WTC11 (cell line): ENCODE measurements around the gene TSEN2.

Source experiments
- ATF2 ChIP-seq: sonication (generic); formaldehyde crosslinking; IDR thresholded peaks from 2 replicates; pipeline ENCODE4 v1.8.1; 2022; ENCODE audit warnings: low read depth, missing genetic modification reagents, borderline replicate concordance
- CREB1 ChIP-seq: sonication (generic); formaldehyde crosslinking; IDR thresholded peaks from 2 replicates; pipeline ENCODE4 v1.8.0; 2023; ENCODE audit warnings: mild to moderate bottlenecking, missing genetic modification reagents
- CTCF ChIP-seq: fragments of 200-600 bp; IDR thresholded peaks from 2 replicates; pipeline ENCODE4 v1.8.0; 2022; ENCODE audit warnings: antibody characterized with exemption
- FOXK1 ChIP-seq: sonication (generic); formaldehyde crosslinking; IDR thresholded peaks from 2 replicates; pipeline ENCODE4 v1.8.0; 2022; ENCODE audit warnings: mild to moderate bottlenecking, moderate library complexity, missing genetic modification reagents
- MLX ChIP-seq: sonication (generic); formaldehyde crosslinking; IDR thresholded peaks from 2 replicates; pipeline ENCODE4 v1.8.1; 2023; ENCODE audit warnings: mild to moderate bottlenecking, missing genetic modification reagents, moderate library complexity
- SOX15 ChIP-seq: fragments of 250-450 bp; sonication (Bioruptor Pico); IDR thresholded peaks from 2 replicates; pipeline ENCODE4 v1.9.0; 2021; ENCODE audit warnings: mild to moderate bottlenecking
- TCF7 ChIP-seq: sonication (generic); formaldehyde crosslinking; IDR thresholded peaks from 2 replicates; pipeline ENCODE4 v1.8.0; 2022; ENCODE audit warnings: mild to moderate bottlenecking, low read depth, missing genetic modification reagents, moderate library complexity
- ZNF121 ChIP-seq: sonication (generic); formaldehyde crosslinking; IDR thresholded peaks from 2 replicates; pipeline ENCODE4 v1.8.0; 2023; ENCODE audit warnings: missing genetic modification reagents

DNA sequence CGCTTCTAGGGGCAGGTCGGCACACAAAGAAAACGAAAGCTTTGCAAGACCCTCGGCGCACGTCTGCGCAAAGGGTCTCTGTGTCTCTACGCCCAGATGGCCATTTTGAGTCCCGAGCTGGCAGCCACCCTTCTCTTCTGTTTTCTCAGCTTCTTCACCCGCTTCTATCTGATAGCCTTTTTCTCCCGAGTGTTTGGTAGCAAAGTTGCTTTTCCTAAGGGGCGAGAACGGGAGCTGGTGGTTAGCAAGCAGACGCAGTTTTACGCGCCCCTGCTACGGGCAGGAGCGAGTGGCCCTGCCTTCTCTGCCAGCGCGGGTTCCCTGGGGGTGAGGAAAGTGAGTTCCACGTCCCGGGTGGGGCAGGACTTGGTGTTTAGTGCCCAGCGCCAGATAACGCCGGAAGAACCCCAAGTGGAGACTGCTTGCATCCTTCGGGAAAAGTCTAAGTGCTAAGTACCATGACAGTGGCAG, 69.7 kb downstream of the TSEN2 start:
- TF ChIP-seq TCF7 (CRISPR knock-in tag): no peak
- no peak for TF ChIP-seq CTCF
- no peak for TF ChIP-seq FOXK1 (CRISPR knock-in tag)
- no peak for TF ChIP-seq SOX15 (CRISPR knock-in tag)
- TF ChIP-seq CREB1 (CRISPR knock-in tag): no peak
- TF ChIP-seq ATF2: no peak
- TF ChIP-seq ZNF121 (CRISPR knock-in tag): no peak
- TF ChIP-seq MLX: no peak
